Ascending aorta (tissue), 2 donors: ENCODE data around the gene ZKSCAN3. TPM values are rescaled to one million over a fixed set of nuclear protein-coding genes. Genes with fewer than 3 reads are reported as not detected.

Source experiments
- DNase-seq, 2 donors: peaks; one replicate each; pipeline ENCODE4 v3.0.0-alpha.2; 2019; ENCODE audit warnings: low spot score in 2 of 2
- H3K27ac ChIP-seq, 2 donors: fragments of 200-600 bp; sonication (generic); one replicate each; pipeline ENCODE4 v1.5.1; 2016 to 2017; ENCODE audit warnings: mild to moderate bottlenecking in 1 of 2
- H3K27me3 ChIP-seq: fragments of 200-600 bp; sonication (generic); one replicate; pipeline ENCODE4 v1.5.1; 2017
- H3K36me3 ChIP-seq, 2 donors: fragments of 200-600 bp; sonication (generic); one replicate each; pipeline ENCODE4 v1.5.1; 2016
- H3K4me1 ChIP-seq, 2 donors: fragments of 200-600 bp; sonication (generic); one replicate each; pipeline ENCODE4 v1.5.1; 2016 to 2017; ENCODE audit warnings: mild to moderate bottlenecking in 1 of 2
- H3K4me3 ChIP-seq, 2 donors: fragments of 200-600 bp; sonication (generic); one replicate each; pipeline ENCODE4 v1.5.1; 2016 to 2017; ENCODE audit warnings: mild to moderate bottlenecking in 1 of 2
- H3K9me3 ChIP-seq, 2 donors: fragments of 200-600 bp; sonication (generic); one replicate each; pipeline ENCODE4 v1.5.1; 2016
- CTCF ChIP-seq, 3 experiments: fragments of 200-600 bp in 2 of 3; fragments of 450-650 bp in 1 of 3; sonication (generic) in 2 of 3; IDR thresholded peaks; one replicate each; pipeline ENCODE4 v1.5.1; 2016 to 2019; ENCODE audit warnings: antibody characterized with exemption in 3 of 3, mild to moderate bottlenecking in 1 of 3, moderate library complexity in 1 of 3
- intact Hi-C: fragments of 100-400 bp; cut with DNase I; formaldehyde crosslinking; loops from one replicate; pipeline ENCODE4 v1.15.1; 2023
- total RNA-seq: library from RNA; depleted of rRNA; stranded (reverse); fragments of >200 nt; gene quantifications from one replicate; pipeline ENCODE4 v1.1.0, GENCODE V29; 2016

The ZKSCAN3 gene
- total RNA-seq, 1 donor from 2014 or later, result 0.21 TPM

DNA sequence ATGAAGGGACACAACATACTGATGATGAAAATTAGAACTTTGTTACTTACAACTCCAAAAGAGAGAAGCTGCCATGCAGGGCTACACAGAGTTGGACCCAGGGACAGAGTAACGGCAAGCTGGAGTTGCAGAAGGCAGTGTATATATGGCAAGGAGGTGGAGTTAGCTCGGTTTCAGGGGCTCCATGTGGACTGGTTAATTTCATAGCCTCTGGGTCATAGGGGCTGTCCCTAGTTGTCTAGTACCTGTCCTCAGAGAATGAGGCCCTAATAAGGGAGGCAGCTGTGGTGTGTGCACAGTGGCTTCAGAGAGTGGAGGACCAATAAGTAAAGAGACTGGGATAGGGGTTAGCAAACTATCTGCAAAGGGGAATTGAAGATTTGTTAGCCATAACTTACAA, 57.7 kb downstream of the ZKSCAN3 start:
- Histone ChIP-seq H3K27me3 (no peaks in the 10 kb centered on the region), H3K9me3 (no peaks in the 10 kb centered on the region), H3K4me3 (no peak overlapping the region), H3K4me1 (no peaks in the 10 kb centered on the region), H3K27ac (no peak overlapping the region), H3K36me3 (no peaks in the 10 kb centered on the region)
- intact Hi-C loops, result no loop called here
- no peak for DNase-seq
- TF ChIP-seq CTCF (IDR thresholded peaks at IDR 0.05), result no peak

- no peak for TF ChIP-seq CTCF (IDR thresholded peaks at IDR 0.05)
- no peaks in the 10 kb centered on the region for H3K9me3 ChIP-seq
These were observed 58.5 kb downstream of the ZKSCAN3 start for GRCh38 chr6:28408076-28408802.

DNA sequence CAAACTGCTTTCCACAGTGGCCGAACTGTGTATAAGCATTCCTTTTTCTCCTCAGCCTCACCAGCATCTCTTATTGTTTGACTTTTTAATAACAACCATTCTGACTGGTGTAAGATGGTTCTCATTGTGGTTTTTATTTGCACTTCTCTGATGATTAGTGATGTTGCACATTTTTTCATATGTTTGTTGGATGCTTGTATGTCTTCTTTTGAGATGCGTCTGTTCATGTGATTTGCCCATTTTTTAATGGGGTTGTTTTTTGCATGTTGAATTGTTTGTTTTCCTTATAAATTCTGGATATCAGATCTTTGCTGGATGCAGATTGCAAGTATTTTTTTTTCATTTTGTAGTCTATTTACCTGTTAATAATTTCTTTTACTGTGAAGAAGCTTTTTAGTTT, 61.0 kb downstream of the ZKSCAN3 start:
- no peaks in the 10 kb centered on the region for H3K4me1 ChIP-seq
- DNase-seq, result no peak
- H3K9me3 ChIP-seq, result no peaks in the 10 kb centered on the region
- no peak overlapping the region for H3K27ac ChIP-seq
- no peaks in the 10 kb centered on the region for H3K36me3 ChIP-seq
- H3K27me3 ChIP-seq, result no peaks in the 10 kb centered on the region
- intact Hi-C loops, result no loop called here
- TF ChIP-seq CTCF (IDR thresholded peaks at IDR 0.05), result no peak
- H3K4me3 ChIP-seq, result no peak overlapping the region

More at GRCh38 chr6:28408076-28408802, 58.5 kb downstream of the ZKSCAN3 start:
- H3K27ac ChIP-seq, result no peak overlapping the region
- intact Hi-C loops, result no loop called here
- no peaks in the 10 kb centered on the region for H3K27me3 ChIP-seq
- H3K4me1 ChIP-seq, result no peaks in the 10 kb centered on the region
- H3K36me3 ChIP-seq, result no peaks in the 10 kb centered on the region
- no peak for DNase-seq
- H3K4me3 ChIP-seq, result no peak overlapping the region

DNA sequence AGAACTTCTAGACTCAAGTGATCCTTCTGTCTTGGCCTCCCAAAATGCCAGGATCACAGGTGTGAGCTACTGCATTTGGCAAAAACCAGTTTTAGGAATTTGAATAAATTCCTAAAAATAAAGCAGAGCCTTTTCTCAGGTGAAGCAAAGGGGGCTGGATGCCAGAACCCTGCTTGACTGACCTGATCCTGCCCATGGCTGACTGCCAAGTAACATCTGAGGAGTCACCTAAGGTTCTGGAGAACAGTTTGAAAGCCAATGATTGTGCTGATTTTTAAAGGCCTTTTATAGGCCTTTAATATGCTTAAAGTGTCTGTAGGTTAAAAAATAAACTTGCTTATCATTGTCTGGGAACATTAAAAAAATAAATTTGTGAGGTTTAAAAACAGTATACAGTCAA, 63.9 kb downstream of the ZKSCAN3 start:
- no peak for DNase-seq
- no peak overlapping the region for H3K27ac ChIP-seq
- no peaks in the 10 kb centered on the region for H3K27me3 ChIP-seq
- no peaks in the 10 kb centered on the region for H3K9me3 ChIP-seq
- H3K36me3 ChIP-seq, result no peaks in the 10 kb centered on the region
- no peaks in the 10 kb centered on the region for H3K4me1 ChIP-seq
- intact Hi-C loops, result no loop called here
- no peak overlapping the region for H3K4me3 ChIP-seq
- TF ChIP-seq CTCF (IDR thresholded peaks at IDR 0.05), result no peak

Other genes starting within 250 kb of the ZKSCAN3 start
- not detected for gene ZSCAN16, start 225.3 kb upstream of the ZKSCAN3 start, total RNA-seq
- gene ZKSCAN8, start 208.1 kb upstream of the ZKSCAN3 start, total RNA-seq, result 8.7 TPM
- 3.7 TPM for gene ZSCAN9, start 124.7 kb upstream of the ZKSCAN3 start, total RNA-seq
- 3.1 TPM for gene ZKSCAN4, start 97.7 kb upstream of the ZKSCAN3 start, total RNA-seq
- not detected for gene NKAPL, start 90.7 kb upstream of the ZKSCAN3 start, total RNA-seq
- gene ZSCAN26, start 82.8 kb upstream of the ZKSCAN3 start, total RNA-seq, result 2.6 TPM
- 3.0 TPM for gene PGBD1, start 68.4 kb upstream of the ZKSCAN3 start, total RNA-seq
- gene ZSCAN31, start 13.8 kb upstream of the ZKSCAN3 start, total RNA-seq, result 0.21 TPM
- 5.3 TPM for gene ZSCAN12, start 49.8 kb downstream of the ZKSCAN3 start, total RNA-seq
- not detected for gene ZSCAN23, start 93.5 kb downstream of the ZKSCAN3 start, total RNA-seq
- gene GPX6, start 165.8 kb downstream of the ZKSCAN3 start, total RNA-seq, result not detected
- gene GPX5, start 175.9 kb downstream of the ZKSCAN3 start, total RNA-seq, result not detected